HEK293 (cell line): ENCODE results near the gene DNAJC27.

Experiments used
- CTCF ChIA-PET: fragments of 350-600 bp; formaldehyde crosslinking; extraction: SDS; loops from one replicate; lab custom pipeline; 2021; ENCODE audit warnings: antibody characterized with exemption; lab: Yijun Ruan, JAX
- POLR2A ChIA-PET: fragments of 300-600 bp; formaldehyde crosslinking; extraction: SDS; loops from one replicate; lab custom pipeline; 2020; ENCODE audit warnings: antibody characterized with exemption, inconsistent platforms; lab: Yijun Ruan, JAX
- H3K27ac ChIP-seq: fragments of 200-500 bp; sonication (Bioruptor generic); 2 replicates; pipeline ENCODE4 v1.5.1; 2014; ENCODE audit warnings: low read depth, low read length, control low read depth, inconsistent platforms; ENCODE audit errors: extremely low read depth
- H3K36me3 ChIP-seq, 2 experiments: fragments of 200-500 bp in 1 of 2; sonication (Bioruptor generic) in 1 of 2; 1 replicate in 1 of 2; 2 replicates in 1 of 2; pipeline ENCODE4 v1.5.1; 2014 to 2017; ENCODE audit warnings: inconsistent platforms in 2 of 2, low read length in 2 of 2; ENCODE audit not compliant: control insufficient read depth in 2 of 2, insufficient read depth in 1 of 2
- H3K4me1 ChIP-seq: fragments of 200-500 bp; sonication (Bioruptor generic); 2 replicates; pipeline ENCODE4 v1.5.1; 2014; ENCODE audit warnings: mild to moderate bottlenecking, low read length, inconsistent platforms; ENCODE audit not compliant: control insufficient read depth, insufficient read depth
- H3K4me3 ChIP-seq: 2 replicates; pipeline ENCODE4 v1.5.1; 2011; ENCODE audit warnings: low read depth, mild to moderate bottlenecking, control low read depth, low read length, moderate library complexity
- H3K9me3 ChIP-seq: fragments of 200-500 bp; sonication (Bioruptor generic); 2 replicates; pipeline ENCODE4 v1.5.1; 2014; ENCODE audit warnings: low read depth, low read length, inconsistent platforms; ENCODE audit not compliant: control insufficient read depth, insufficient read depth
- ELK4 ChIP-seq: IDR thresholded peaks from 2 replicates; pipeline ENCODE4 v1.6.1; 2011; ENCODE audit warnings: mild to moderate bottlenecking, low read depth, low read length, borderline replicate concordance
- FEZF1 ChIP-seq: fragments of 450-650 bp; formaldehyde crosslinking; IDR thresholded peaks from 2 replicates; pipeline ENCODE4 v1.5.1; 2016; ENCODE audit warnings: missing biosample characterization, missing genetic modification characterization
- GLI2 ChIP-seq: fragments of 450-650 bp; formaldehyde crosslinking; IDR thresholded peaks from 2 replicates; pipeline ENCODE4; 2017; ENCODE audit warnings: missing biosample characterization, missing genetic modification characterization, low read depth, borderline replicate concordance
- PRDM4 ChIP-seq: fragments of 450-650 bp; formaldehyde crosslinking; IDR thresholded peaks from 2 replicates; pipeline ENCODE4 v1.5.1; 2017; ENCODE audit warnings: missing biosample characterization, missing genetic modification characterization
- YY2 ChIP-seq: fragments of 450-650 bp; formaldehyde crosslinking; IDR thresholded peaks from 2 replicates; pipeline ENCODE4 v1.5.1; 2016; ENCODE audit warnings: missing biosample characterization, missing genetic modification characterization
- ZEB2 ChIP-seq: fragments of 450-650 bp; formaldehyde crosslinking; IDR thresholded peaks from 2 replicates; pipeline ENCODE4 v1.5.1; 2016; ENCODE audit warnings: missing biosample characterization, missing genetic modification characterization
- ZNF132 ChIP-seq: fragments of 450-650 bp; formaldehyde crosslinking; IDR thresholded peaks from 2 replicates; pipeline ENCODE4 v1.5.1; 2017; ENCODE audit warnings: missing biosample characterization, missing genetic modification characterization, borderline replicate concordance
- ZNF174 ChIP-seq: fragments of 450-650 bp; formaldehyde crosslinking; IDR thresholded peaks from 2 replicates; pipeline ENCODE4 v1.5.0; 2017; ENCODE audit warnings: missing biosample characterization, mild to moderate bottlenecking, missing genetic modification characterization
- ZNF214 ChIP-seq: fragments of 450-650 bp; formaldehyde crosslinking; IDR thresholded peaks from 2 replicates; pipeline ENCODE4 v1.5.1; 2017; ENCODE audit warnings: missing biosample characterization, mild to moderate bottlenecking, missing genetic modification characterization, borderline replicate concordance
- ZNF221 ChIP-seq: fragments of 450-650 bp; formaldehyde crosslinking; IDR thresholded peaks from 2 replicates; pipeline ENCODE4 v1.5.1; 2017; ENCODE audit warnings: missing biosample characterization, missing genetic modification characterization, borderline replicate concordance
- ZNF223 ChIP-seq: fragments of 450-650 bp; formaldehyde crosslinking; IDR thresholded peaks from 2 replicates; pipeline ENCODE4 v1.5.1; 2016; ENCODE audit warnings: missing biosample characterization, missing genetic modification characterization
- ZNF26 ChIP-seq: fragments of 450-650 bp; formaldehyde crosslinking; IDR thresholded peaks from 2 replicates; pipeline ENCODE4 v1.5.1; 2016; ENCODE audit warnings: missing biosample characterization, missing genetic modification characterization
- ZNF394 ChIP-seq: fragments of 450-650 bp; formaldehyde crosslinking; IDR thresholded peaks from 2 replicates; pipeline ENCODE4 v1.5.1; 2016; ENCODE audit warnings: missing biosample characterization, missing genetic modification characterization, mild to moderate bottlenecking, moderate library complexity, borderline replicate concordance
- ZNF426 ChIP-seq: fragments of 450-650 bp; formaldehyde crosslinking; IDR thresholded peaks from 2 replicates; pipeline ENCODE4 v1.5.1; 2017; ENCODE audit warnings: missing biosample characterization, missing genetic modification characterization, mild to moderate bottlenecking, inconsistent platforms, moderate library complexity
- ZNF621 ChIP-seq: fragments of 450-650 bp; formaldehyde crosslinking; IDR thresholded peaks from 2 replicates; pipeline ENCODE4 v1.5.1; 2017; ENCODE audit warnings: missing biosample characterization, missing genetic modification characterization
- ZNF629 ChIP-seq: fragments of 450-650 bp; formaldehyde crosslinking; IDR thresholded peaks from 2 replicates; pipeline ENCODE4 v1.5.1; 2017; ENCODE audit warnings: missing biosample characterization, missing genetic modification characterization
- ZNF664 ChIP-seq: fragments of 450-650 bp; formaldehyde crosslinking; IDR thresholded peaks from 2 replicates; pipeline ENCODE4 v1.5.1; 2016; ENCODE audit warnings: missing biosample characterization, missing genetic modification characterization
- ZNF76 ChIP-seq: fragments of 450-650 bp; formaldehyde crosslinking; IDR thresholded peaks from 2 replicates; pipeline ENCODE4; 2016; ENCODE audit warnings: low read depth, missing biosample characterization, missing genetic modification characterization, borderline replicate concordance

DNAJC27 gene

GRCh38 chr2:24899361-24899910, 72.3 kb downstream of the DNAJC27 start (continued):
- no peak for TF ChIP-seq ZNF221
- TF ChIP-seq YY2 = no peak
- TF ChIP-seq ZEB2 (tag by site-specific recombination) = no peak
- no peak for TF ChIP-seq FEZF1 (tag by site-specific recombination)

GRCh38 chr2:24898122-24899109, 73.3 kb downstream of the DNAJC27 start:
- Histone ChIP-seq H3K4me1 (no peaks in the 10 kb centered on the region), H3K4me3 (no peak overlapping the region)
- TF ChIP-seq ZNF76 (tag by site-specific recombination) = no peak
- no peak for TF ChIP-seq ZNF223
- no peak for TF ChIP-seq ZNF174 (tag by site-specific recombination)
- TF ChIP-seq ZNF426 (tag by site-specific recombination) = no peak
- no peak for TF ChIP-seq ZNF214 (tag by site-specific recombination)
- no peak for TF ChIP-seq ZNF621 (tag by site-specific recombination)
- TF ChIP-seq ZNF664 (tag by site-specific recombination) = no peak
- no peak for TF ChIP-seq ELK4
- no peak for TF ChIP-seq GLI2 (tag by site-specific recombination)
- no peak for TF ChIP-seq ZNF394 (tag by site-specific recombination)
- TF ChIP-seq PRDM4 (tag by site-specific recombination) = no peak
- no peak for TF ChIP-seq ZNF26 (tag by site-specific recombination)
- no peak for TF ChIP-seq ZNF132 (tag by site-specific recombination)
- TF ChIP-seq ZNF629 (tag by site-specific recombination) = no peak
- TF ChIP-seq YY2 = no peak
- TF ChIP-seq, all 188 proteins: peak for 0
- Histone ChIP-seq H3K9me3 (no peaks in the 10 kb centered on the region), H3K36me3 (peaks cover 15 to 52% of the 10 kb centered on the region in 2 experiments), H3K27ac (no peak overlapping the region)
- CTCF ChIA-PET = no interaction called here
- POLR2A ChIA-PET = no interaction called here
